HG02884 (cell line): ENCODE measurements around the gene LMOD2.
A peak's percentile ranks its signal among the peaks of the same experiment; 100 is the strongest.

Source experiments
- ATAC-seq: cut with Tn5 transposase; IDR thresholded peaks from one replicate; pipeline ENCODE4 v1.9.1; 2021; ENCODE audit warnings: mild to moderate bottlenecking, moderate library complexity; ENCODE audit not compliant: unreplicated experiment

LMOD2 gene

GRCh38 chr7:123666492-123666891, 10.8 kb downstream of the LMOD2 start:
- no peak for ATAC-seq

DNA sequence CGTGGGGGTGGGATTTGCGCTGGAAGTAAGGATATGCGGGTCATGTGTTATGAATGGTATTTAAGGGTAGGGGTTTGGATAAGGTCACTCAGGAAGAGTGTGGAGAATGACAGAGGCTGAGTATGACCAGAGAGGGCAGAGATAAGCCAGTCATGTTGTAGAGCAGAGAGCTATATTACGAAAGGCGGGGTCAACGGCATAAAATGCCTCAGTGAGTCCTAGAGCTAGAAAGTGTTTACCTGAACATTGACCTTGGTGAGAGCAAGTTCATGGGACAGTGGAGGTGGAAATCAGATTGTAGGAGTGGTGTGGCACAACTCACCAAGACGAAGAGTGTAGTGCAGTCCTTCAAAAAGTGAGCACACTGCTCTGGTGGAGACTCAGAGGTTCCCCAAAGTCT, 13.8 kb downstream of the LMOD2 start:
- ATAC-seq = no peak

- ATAC-seq = no peak
Observed at GRCh38 chr7:123673137-123673732, 17.6 kb downstream of the LMOD2 start.

DNA sequence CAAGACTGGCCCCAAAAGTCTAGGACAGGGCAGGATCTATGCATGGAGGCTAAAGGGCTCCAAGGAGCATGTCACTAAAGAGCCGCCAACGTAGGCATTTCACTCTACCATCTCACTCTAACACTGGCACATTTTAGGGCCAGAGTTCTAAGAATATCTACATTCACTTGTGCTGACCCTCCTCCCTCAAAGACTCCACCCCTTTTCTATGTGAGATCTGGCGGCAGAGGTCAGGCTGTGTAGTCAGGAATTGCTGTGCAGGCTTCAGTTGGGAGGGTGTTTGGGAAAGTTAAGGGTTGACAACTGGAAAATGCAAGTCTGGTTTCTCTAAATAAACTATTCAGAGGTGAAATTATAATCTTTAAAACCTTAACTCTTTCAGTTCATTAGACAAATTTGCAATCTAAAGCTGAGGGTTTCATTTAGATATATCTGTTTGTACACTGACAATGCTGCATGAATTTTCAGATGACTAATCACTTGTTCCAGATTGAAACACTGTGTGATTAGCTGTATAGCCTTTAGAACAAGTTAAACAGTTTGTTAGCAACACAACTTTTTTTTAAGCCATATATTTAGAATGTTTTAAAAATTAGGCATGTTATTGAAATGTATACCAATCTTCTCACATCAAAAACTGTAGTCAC, 18.2 kb downstream of the LMOD2 start:
- no peak for ATAC-seq

GRCh38 chr7:123674399-123675180, 18.9 kb downstream of the LMOD2 start:
- no peak for ATAC-seq

DNA sequence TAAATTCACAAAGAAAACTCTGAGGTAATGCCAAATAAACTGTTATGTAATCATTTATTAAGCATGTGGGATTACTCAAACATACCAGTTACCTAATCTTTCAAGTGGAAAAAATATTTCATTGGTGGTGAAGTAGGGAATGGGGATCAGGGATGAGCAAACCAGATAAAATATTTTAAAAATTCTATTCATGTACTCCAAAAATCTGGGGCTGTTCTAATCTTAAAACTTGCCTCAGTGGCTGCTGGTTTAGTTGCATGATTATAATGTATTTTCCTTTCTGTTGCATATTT, 19.5 kb downstream of the LMOD2 start:
- ATAC-seq = no peak

- ATAC-seq = no peak
Observed at GRCh38 chr7:123677061-123677715, 21.5 kb downstream of the LMOD2 start.

DNA sequence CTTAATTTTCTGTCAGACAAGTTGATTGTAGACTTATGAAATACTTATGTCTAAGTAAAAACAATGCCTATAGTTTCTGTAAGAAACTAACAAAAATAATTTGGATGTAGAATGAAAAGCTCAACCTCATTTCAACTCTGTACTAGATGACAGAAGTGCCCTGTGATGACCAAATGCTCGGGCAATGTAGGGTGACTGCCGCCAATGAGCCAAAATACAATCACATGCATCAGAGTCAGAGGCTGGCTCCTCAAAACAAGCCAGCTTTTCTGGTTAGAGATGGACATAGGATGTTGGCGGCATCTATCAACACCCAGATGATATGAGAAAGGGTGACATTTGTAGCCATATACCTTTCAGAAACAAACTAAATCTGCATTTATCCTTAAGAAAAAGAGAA, 23.9 kb downstream of the LMOD2 start:
- ATAC-seq = no peak

- no peak for ATAC-seq
Observed at GRCh38 chr7:123680580-123680979, 24.9 kb downstream of the LMOD2 start.

GRCh38 chr7:123681561-123681960, 25.9 kb downstream of the LMOD2 start:
- ATAC-seq = no peak

DNA sequence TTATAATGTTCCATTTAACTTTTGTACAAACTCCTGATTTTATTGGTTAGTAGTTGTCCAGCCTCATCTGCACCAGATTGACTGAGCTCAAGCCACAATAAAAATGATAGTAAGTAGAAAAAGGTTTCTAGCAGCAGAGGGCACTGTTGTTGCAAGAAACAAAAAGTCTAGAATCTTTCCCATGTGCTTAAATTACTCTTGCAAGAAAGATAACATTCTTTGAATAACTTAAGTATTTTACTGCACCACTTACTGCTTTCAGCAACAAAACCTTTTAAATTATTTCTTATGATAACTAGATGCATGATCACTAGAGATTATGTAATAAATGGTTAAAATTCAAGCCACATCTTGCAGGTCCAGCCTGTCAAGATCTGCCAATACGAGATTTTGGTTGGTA, 27.0 kb downstream of the LMOD2 start:
- no peak for ATAC-seq

DNA sequence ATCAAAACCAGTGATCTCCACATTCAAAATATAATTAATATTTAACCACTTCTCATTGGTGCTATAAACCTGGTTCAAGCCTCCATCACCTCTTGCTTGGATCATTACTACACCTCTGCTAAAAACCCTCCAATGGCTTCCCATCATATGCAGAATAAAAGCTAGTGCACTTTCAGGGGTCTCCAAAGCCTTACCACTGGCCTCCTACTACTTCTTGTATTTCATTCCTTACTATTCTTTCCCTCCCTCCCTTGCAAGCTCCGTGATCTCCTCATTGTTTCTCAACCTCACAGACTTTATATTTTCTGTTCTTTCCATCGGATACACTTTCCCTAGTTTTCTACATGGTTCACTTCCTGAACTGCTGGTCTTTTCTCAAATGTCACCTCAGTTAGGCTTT, 31.5 kb downstream of the LMOD2 start:
- ATAC-seq = no peak

GRCh38 chr7:123687727-123688126, 32.1 kb downstream of the LMOD2 start:
- no peak for ATAC-seq

DNA sequence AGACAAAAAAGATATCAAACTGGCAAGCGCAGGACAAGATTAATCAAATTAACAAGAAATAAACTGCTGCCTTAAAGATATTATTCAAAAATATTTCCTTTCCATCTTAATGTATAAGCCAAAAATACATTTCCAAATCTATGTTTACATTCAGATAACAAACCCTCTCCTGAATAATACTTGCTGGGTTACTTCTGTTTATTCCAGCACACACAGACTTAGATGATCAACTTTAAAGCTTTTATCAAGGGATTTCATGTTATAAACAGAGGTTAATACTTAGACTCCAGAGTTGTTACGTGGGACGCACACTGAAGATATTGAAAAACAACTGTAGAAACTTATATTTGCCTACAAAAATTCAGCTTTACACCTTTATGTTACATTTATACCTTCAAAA, 33.6 kb downstream of the LMOD2 start:
- ATAC-seq = no peak

- no peak for ATAC-seq
Observed at GRCh38 chr7:123690550-123690949, 34.9 kb downstream of the LMOD2 start.

DNA sequence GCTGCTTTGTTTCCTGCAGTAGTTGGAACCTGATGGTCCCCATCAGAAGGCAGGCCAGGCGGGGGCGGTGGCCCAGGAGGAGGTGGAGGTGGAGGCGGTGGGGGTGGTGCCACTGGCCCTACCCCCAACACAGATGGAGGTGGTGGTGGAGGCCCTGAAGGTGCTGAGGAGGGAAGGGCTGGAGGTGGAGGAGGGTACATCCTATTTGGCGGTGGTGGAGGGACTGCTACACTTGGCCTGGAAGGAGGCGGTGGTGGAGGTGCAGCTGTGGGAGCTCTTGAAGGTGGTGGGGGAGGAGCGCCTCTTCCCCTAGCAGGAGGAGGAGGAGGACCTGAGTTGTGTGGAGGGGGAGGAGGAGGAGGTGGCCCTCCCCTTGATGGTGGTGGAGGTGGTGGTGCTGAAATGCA, 36.8 kb downstream of the LMOD2 start:
- no peak for ATAC-seq

DNA sequence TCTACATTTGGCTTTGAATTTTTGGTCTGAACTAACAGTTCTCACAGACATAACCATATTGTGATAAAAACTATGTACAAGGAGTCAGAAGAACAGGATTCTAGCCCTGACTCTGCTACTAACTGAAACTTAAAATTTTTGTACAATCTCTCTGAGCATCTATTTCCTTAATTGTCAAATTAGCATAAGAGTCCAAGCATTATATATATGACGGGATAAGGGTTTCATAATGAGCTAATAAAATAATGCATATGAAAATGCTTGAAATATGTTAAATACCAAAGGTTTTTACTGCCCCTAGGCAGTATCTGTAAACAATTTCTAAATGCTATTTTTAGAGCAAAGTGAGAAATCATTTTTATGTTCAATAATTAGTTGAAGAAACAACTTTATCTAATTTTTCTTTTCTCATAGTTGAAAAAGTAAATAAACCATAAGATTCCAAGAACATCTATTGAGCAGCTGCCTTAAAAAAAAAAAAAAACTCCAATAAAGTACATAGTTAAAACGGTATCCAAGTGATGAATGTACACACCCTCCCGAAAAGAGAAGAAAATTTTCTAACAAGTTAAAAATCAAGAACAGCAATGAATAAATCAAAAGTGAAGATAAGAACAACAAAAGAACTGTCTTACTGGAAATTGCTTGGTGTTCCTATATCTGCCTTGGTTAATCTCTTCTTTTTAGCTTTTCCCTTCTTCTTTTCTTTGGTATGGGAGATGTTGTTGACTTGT, 40.4 kb downstream of the LMOD2 start:
- no peak for ATAC-seq

DNA sequence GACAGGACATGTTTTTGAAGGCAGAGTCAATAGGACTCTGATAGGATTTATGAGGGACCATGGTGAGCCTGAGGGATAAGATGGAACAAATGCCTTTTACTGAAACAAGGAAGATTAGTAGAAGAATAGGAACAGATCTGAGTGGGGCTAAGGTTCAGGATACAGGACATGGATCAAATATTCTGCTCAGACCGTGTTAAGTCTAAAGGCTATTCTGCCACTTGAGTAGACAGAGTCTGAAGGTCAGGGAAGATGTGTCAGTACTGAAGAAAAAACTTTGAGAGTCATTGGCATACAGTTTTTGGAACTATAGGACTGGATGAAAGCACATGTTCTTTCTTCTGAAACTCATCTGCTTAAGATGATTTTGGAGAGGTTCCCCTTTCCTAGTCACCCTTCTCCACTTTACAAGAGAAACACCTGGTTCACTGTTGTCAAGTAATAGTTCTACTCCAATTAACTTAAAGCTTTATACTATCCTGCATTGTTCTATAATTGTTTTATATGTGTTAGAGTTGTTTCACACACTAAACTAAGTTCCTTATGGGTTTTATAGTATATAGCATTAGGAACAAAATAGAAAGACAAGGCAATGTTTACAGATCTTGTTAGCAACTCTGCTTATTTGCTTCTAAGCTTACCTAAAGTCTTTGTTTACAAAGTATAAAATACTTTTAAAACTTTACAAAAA, 49.7 kb downstream of the LMOD2 start:
- no peak for ATAC-seq

DNA sequence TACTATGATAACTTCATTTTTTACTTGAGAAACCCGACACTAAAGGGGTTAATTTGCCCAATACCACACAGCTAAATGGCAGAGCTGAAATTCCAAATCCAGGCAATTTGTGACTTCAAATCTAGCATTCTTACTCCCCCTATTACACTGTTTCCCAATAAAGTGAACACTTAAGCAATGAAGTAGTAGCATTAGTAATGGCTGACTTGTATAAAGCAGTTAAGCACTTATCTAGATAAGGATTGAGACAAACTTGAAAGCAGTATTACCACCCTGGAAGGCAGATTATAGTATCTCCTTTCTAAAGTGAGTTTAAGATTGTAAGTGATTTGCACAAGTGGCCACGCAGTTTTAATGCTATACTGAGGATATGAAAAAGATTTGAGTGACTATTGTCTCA, 53.9 kb downstream of the LMOD2 start:
- no peak for ATAC-seq

GRCh38 chr7:123710683-123711082, 55.0 kb downstream of the LMOD2 start:
- no peak for ATAC-seq

DNA sequence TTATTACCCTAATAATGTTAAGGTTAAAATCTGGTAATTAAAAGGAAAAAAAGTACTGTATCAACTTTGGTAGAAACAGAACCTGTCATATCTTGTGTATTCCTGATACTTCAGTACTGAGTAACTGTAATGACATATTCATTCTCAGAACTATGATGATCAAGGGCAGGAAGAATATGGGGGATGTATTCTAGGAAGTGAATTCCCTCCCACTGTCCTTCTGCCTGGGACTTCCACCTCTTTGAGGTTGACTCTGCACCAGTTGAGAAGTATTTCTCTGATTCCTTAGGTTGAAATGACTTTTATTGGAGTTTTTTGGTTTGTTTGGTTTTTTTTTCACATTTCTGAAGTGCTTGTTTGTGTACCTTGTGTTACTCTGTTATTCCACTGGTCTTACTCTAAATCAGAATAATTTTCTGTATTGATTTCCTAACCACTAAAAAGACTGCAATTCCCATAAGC, 56.2 kb downstream of the LMOD2 start:
- ATAC-seq = peak; percentile 33
